NB4 (cell line): Measurements from ENCODE around the gene FAM184B.

Experiments
- DNase-seq: peaks from one replicate; pipeline ENCODE4 v3.0.0; 2010; ENCODE audit warnings: low read depth
- H3K4me3 ChIP-seq: one replicate; pipeline ENCODE4 v1.5.1; 2011; ENCODE audit warnings: mild to moderate bottlenecking, low read depth, low read length, moderate library complexity
- MYC ChIP-seq: IDR thresholded peaks from 2 replicates; pipeline ENCODE4 v1.6.1; 2011; ENCODE audit warnings: low read depth, low read length
- POLR2A ChIP-seq: IDR thresholded peaks from 2 replicates; pipeline ENCODE4 v1.6.1; 2011; ENCODE audit warnings: mild to moderate bottlenecking; ENCODE audit not compliant: insufficient read length; ENCODE audit errors: extremely low read depth
- TF ChIP-seq, protein P1 (sequence below): IDR thresholded peaks from one replicate; pipeline ENCODE4 v1.5.1; 2012; ENCODE audit warnings: low read depth, low read length
- TF ChIP-seq, protein P2 (sequence below): IDR thresholded peaks from 2 replicates; pipeline ENCODE4 v1.6.1; 2011; ENCODE audit warnings: low read depth, low read length

The FAM184B gene

DNA sequence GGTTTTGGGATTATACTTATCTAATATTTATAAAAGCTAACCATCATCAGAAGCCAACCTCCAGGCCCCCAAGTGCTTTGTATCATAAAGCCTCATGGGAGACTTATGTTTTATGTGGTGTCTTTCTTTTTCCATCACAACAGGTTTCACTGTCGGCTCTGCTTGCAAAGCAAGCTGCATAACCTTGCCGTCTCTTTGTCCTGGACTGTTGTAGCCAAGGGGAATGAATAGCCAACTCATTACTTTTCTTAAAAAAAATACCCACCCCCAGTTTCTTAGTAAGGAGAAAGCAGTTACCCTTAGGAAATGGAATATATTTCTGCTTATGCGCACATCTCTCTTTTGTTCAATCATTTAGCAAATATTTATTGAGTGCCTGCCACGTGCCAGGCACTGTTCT lies 40.7 kb downstream of the FAM184B start:
- no peak overlapping the region for H3K4me3 ChIP-seq
- TF ChIP-seq POLR2A (no peak), MYC (no peak)
- TF ChIP-seq, protein P1, sequence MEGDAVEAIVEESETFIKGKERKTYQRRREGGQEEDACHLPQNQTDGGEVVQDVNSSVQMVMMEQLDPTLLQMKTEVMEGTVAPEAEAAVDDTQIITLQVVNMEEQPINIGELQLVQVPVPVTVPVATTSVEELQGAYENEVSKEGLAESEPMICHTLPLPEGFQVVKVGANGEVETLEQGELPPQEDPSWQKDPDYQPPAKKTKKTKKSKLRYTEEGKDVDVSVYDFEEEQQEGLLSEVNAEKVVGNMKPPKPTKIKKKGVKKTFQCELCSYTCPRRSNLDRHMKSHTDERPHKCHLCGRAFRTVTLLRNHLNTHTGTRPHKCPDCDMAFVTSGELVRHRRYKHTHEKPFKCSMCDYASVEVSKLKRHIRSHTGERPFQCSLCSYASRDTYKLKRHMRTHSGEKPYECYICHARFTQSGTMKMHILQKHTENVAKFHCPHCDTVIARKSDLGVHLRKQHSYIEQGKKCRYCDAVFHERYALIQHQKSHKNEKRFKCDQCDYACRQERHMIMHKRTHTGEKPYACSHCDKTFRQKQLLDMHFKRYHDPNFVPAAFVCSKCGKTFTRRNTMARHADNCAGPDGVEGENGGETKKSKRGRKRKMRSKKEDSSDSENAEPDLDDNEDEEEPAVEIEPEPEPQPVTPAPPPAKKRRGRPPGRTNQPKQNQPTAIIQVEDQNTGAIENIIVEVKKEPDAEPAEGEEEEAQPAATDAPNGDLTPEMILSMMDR: no peak
- TF ChIP-seq, protein P2, sequence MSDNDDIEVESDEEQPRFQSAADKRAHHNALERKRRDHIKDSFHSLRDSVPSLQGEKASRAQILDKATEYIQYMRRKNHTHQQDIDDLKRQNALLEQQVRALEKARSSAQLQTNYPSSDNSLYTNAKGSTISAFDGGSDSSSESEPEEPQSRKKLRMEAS: no peak
- no peak for DNase-seq

DNA sequence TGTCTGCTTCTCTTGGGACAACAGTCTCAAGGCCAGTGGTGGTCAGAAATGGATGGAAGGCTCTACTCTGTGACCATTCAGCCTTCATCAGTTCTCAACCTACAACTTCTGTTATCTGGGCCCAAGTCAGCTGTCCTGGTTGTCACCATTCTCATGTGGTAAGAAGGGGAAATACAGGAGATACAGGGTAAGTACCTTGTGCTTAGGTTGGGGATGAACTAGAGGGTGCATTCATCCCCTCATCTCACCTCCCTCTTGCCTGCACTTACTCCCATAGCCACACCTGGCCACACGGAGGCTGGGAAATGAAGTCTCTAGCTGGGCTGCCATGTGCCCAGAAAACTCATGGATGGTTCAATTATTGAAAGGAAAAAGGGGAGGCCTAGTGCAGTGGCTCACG lies 44.9 kb downstream of the FAM184B start:
- no peak overlapping the region for H3K4me3 ChIP-seq
- DNase-seq: no peak
- no peak for TF ChIP-seq POLR2A
- TF ChIP-seq, protein P1: no peak

DNA sequence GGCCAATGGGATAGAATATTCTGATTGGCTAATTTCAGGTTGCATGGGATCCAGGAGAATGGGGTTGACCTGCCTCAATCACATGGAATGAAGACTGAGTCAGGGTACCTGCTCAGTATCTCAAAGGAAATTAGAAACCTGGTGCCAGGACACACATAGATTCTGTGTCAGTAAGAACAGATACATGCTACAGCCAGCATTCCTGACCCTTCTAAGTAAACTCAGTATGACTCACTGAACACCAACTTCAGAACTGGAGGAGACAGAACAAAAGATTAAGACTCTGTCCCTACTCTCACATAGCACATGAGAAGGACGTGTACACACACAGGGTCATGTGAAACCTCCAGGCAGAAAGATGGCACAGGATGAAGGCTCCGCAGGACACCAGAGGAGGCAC lies 54.5 kb downstream of the FAM184B start:
- H3K4me3 ChIP-seq: no peak overlapping the region
- TF ChIP-seq, protein P2: no peak
- TF ChIP-seq POLR2A (no peak), MYC (no peak)
- TF ChIP-seq, protein P1: no peak
- no peak for DNase-seq

DNA sequence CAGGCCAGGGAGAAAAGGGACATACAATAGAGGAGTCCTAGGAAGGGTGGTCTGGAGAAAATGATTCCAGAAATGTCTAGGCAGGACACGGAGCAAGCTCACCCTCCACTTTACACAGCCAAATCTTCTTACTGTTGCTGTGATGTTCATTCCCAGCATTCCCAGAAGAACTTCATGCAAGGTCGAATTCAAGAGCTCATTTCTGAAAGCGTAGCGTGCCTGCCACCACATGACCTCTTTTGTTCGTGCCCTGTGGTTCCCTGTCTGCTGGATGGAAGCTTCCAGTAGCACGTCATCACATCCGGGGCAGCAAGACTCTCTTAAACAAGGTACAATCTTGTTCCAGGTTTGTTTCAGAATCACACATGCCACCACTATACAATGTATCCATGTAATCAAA lies 57.8 kb downstream of the FAM184B start:
- TF ChIP-seq, protein P1: no peak
- no peak for TF ChIP-seq POLR2A
- TF ChIP-seq, protein P2: no peak
- no peak for TF ChIP-seq MYC
- no peak for DNase-seq

DNA sequence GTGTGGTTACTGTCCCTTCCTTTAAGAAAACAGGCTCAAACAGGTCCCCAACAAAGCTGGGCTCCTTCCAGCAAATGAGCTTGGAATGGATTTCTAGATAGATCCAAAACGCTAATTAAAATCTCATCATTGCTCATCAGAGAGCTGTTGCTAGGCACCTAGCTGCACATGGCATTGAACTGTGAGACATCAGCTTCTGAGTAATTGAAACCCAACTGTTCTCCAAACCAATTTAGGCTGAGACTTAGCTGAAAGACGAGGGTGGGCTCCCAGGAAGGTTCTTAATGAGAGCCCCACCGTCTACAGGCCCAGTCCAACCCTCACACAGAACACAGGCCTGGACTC lies 59.1 kb downstream of the FAM184B start:
- DNase-seq: no peak
- TF ChIP-seq POLR2A (no peak), MYC (no peak)
- TF ChIP-seq, protein P2: no peak
- TF ChIP-seq, protein P1: no peak
- H3K4me3 ChIP-seq: no peak overlapping the region

More for the DNA sequence above, 57.8 kb downstream of the FAM184B start:
- no peak overlapping the region for H3K4me3 ChIP-seq

DNA sequence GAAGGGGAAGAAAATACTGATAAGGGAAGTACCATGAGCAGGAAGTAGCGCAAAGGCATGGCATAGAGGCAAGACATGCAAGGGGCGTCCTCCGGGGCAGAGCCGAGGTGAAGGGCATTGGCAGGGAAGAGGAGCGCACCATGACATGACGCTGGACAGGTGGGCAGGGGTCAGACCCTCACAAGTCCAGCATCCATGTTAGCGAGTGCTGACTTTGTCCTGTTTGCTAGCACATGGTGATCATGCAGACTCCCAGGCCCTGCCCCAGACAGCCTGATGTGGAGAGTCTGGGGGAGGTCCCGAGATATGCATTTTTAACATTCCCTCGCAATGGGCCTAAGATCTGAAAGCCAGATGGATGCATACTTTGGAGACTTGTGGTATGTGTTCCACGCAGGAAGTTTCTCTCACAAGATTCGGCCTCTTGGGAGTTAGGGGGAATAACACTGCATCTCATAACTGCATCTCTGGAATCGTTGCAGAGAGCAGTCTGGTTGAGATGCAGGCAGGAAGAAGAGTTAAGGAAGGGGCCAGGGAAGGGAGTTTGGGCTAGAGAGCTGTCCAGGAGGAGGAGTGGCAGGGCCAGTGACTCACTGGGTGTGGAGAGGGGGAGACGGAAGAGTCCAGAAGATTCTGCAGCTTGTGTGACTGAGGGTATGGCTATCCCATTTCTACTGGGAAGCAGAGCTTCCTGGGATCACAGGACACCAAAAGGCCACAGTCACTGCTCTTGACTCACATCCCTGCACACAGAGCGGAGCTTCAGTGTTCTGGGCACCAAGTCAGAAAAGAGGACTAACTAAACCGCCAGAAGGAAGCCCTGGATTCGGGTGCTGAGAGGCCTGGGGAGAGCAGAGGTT lies 59.7 kb downstream of the FAM184B start:
- no peak for DNase-seq
- H3K4me3 ChIP-seq: no peak overlapping the region
- TF ChIP-seq MYC (no peak), POLR2A (no peak)
- TF ChIP-seq, protein P1: no peak
- TF ChIP-seq, protein P2: no peak
